CD4-positive, alpha-beta T cell (primary cell): ENCODE results near the gene ANKRD60. TPM values are rescaled to one million over a fixed set of nuclear protein-coding genes. Genes with fewer than 3 reads are reported as not detected.

Source experiments
- ATAC-seq: fragments of 200-7000 bp; cut with Tn5 transposase; one replicate; pipeline ENCODE4 v1.10.0; 2022; ENCODE audit warnings: mild to moderate bottlenecking; ENCODE audit not compliant: poor library complexity
- CTCF ChIA-PET: fragments of 350-600 bp; sonication (Branson Sonifier 250); formaldehyde crosslinking; loops from one replicate; lab custom pipeline; 2021; ENCODE audit warnings: antibody characterized with exemption, inconsistent platforms; lab: Charles Lee
- POLR2A ChIA-PET: fragments of 350-600 bp; sonication (Branson Sonifier 250); formaldehyde crosslinking; loops from one replicate; lab custom pipeline; 2021; ENCODE audit warnings: antibody characterized with exemption, inconsistent platforms; lab: Charles Lee
- DNase-seq, 14 experiments: peaks; one replicate each; pipeline ENCODE4 v3.0.0-alpha.2; 2013 to 2020; ENCODE audit warnings: mixed read lengths in 2 of 14
- H3K27ac ChIP-seq, 2 donors: one replicate each; pipeline versions ENCODE4 v1.5.1 to v1.7.0; 2013; ENCODE audit warnings: low read length in 2 of 2, low read depth in 1 of 2, mild to moderate bottlenecking in 1 of 2
- H3K27me3 ChIP-seq, 2 experiments: 1 replicate in 1 of 2; 2 replicates in 1 of 2; pipeline versions ENCODE4 v1.6.1 to v1.7.0; 2013; ENCODE audit warnings: low read length in 2 of 2, control low read depth in 1 of 2, mild to moderate bottlenecking in 1 of 2, moderate library complexity in 1 of 2; ENCODE audit not compliant: insufficient read depth in 2 of 2, control insufficient read depth in 1 of 2
- H3K36me3 ChIP-seq: one replicate; pipeline ENCODE4 v1.6.1; 2013; ENCODE audit warnings: low read length, control low read depth; ENCODE audit not compliant: insufficient read depth
- H3K4me1 ChIP-seq: one replicate; pipeline ENCODE4 v1.6.1; 2013; ENCODE audit warnings: low read length, control low read depth; ENCODE audit not compliant: insufficient read depth
- H3K4me3 ChIP-seq: one replicate; pipeline ENCODE4 v1.5.1; 2013; ENCODE audit warnings: mild to moderate bottlenecking, low read length, moderate library complexity
- H3K9me3 ChIP-seq, 2 experiments: 1 replicate in 1 of 2; 2 replicates in 1 of 2; pipeline versions ENCODE4 v1.6.1 to v1.7.0; 2013; ENCODE audit warnings: low read length in 2 of 2, mild to moderate bottlenecking in 2 of 2, control low read depth in 1 of 2, moderate library complexity in 1 of 2; ENCODE audit not compliant: control insufficient read depth in 1 of 2, insufficient read depth in 1 of 2
- H3K27ac Mint-ChIP-seq: one replicate; pipeline ENCODE4 v1.8.0; 2020; ENCODE audit warnings: mixed read lengths
- H3K27me3 Mint-ChIP-seq: one replicate; pipeline ENCODE4 v1.8.0; 2021; ENCODE audit warnings: mixed read lengths
- H3K36me3 Mint-ChIP-seq: one replicate; pipeline ENCODE4 v1.8.0; 2021; ENCODE audit warnings: low read depth, mixed read lengths
- H3K4me1 Mint-ChIP-seq: one replicate; pipeline ENCODE4 v1.8.0; 2021; ENCODE audit warnings: low read depth, mixed read lengths
- H3K4me3 Mint-ChIP-seq: one replicate; pipeline ENCODE4 v1.8.0; 2020; ENCODE audit warnings: mild to moderate bottlenecking, mixed read lengths
- H3K9me3 Mint-ChIP-seq: one replicate; pipeline ENCODE4 v1.8.0; 2020; ENCODE audit warnings: mixed read lengths
- CTCF ChIP-seq: fragments of 200-600 bp; IDR thresholded peaks from one replicate; pipeline ENCODE4 v1.8.0; 2022; ENCODE audit warnings: antibody characterized with exemption, mild to moderate bottlenecking
- intact Hi-C, 2 experiments: fragments of 100-400 bp; cut with DNase I in 1 of 2; cut with micrococcal nuclease in 1 of 2; formaldehyde crosslinking; loops; one replicate each; pipeline versions ENCODE4 v1.15.1 to v1.9.0; 2023 to 2025; cut with DNase I, micrococcal nuclease
- total RNA-seq, 174 experiments: library from RNA in 2 of 174; stranded (reverse) in 2 of 174; gene quantifications; one replicate each; pipeline ENCODE4 v1.2.3 and lab custom pipeline; 2021 to 2026

ANKRD60 gene
- total RNA-seq, 2 experiments from 2014 or later: not detected

DNA sequence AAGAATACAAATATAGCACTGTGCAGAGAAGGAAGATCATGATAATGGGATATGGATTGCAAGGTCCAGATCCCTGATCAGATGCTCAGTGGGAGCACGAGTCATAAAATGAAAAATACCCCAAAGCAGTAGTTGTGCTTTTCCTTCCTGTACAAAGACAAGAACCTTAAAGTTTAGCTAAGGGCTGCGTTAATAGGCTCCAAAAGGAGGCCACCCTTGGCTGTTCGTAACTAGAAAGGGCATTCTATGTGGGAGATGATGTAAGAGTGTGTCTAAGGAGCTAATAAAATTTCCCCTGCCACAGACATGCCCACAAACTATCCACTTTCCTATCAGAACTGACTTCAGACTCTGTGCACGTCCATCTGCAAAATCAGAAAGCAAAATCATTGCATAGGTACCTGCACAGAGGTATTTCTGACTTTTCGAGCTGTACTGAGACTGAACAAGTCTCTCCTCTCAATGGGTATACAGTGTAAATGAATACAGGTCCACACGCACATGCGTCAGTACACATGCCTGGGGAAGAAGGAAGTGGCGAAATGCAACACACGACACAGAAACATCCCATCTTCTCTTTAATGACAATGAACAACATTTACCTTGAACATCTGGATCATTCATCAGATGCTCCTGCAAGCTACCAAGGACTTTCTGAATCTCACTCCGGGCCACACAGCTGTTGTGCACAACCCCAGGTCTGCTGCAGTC lies 16.9 kb upstream of the ANKRD60 start:
- Mint-ChIP-seq H3K4me3 (no peak overlapping the region), H3K4me1 (no peaks in the 10 kb centered on the region), H3K27me3 (no peaks in the 10 kb centered on the region), H3K9me3 (no peaks in the 10 kb centered on the region), H3K27ac (no peak overlapping the region), H3K36me3 (peaks cover 76% of the 10 kb centered on the region)
- DNase-seq (no peak), ATAC-seq (no peak)
- Histone ChIP-seq H3K4me1 (no peaks in the 10 kb centered on the region), H3K27me3 (no peaks in the 10 kb centered on the region), H3K9me3 (no peaks in the 10 kb centered on the region), H3K4me3 (no peak overlapping the region), H3K27ac (no peak overlapping the region), H3K36me3 (peaks cover 33% of the 10 kb centered on the region)
- intact Hi-C loops: no loop called here
- POLR2A ChIA-PET: interaction anchor here (0.8 kb wide), 1 partner anchor 62 kb away, joined by 3 read pairs; no protein-coding TSS in a partner anchor
- TF ChIP-seq CTCF: no peak
- CTCF ChIA-PET: no interaction called here

GRCh38 chr20:58244517-58245030 lies 16.1 kb upstream of the ANKRD60 start:
- Mint-ChIP-seq H3K27ac (no peak overlapping the region), H3K4me3 (no peak overlapping the region), H3K9me3 (no peaks in the 10 kb centered on the region), H3K4me1 (no peaks in the 10 kb centered on the region), H3K27me3 (no peaks in the 10 kb centered on the region), H3K36me3 (peaks cover 71% of the 10 kb centered on the region)
- ChIA-PET POLR2A (no interaction called here), CTCF (no interaction called here)
- Histone ChIP-seq H3K4me3 (no peak overlapping the region), H3K4me1 (no peaks in the 10 kb centered on the region), H3K27ac (no peak overlapping the region), H3K36me3 (peaks cover 31% of the 10 kb centered on the region), H3K9me3 (no peaks in the 10 kb centered on the region), H3K27me3 (no peaks in the 10 kb centered on the region)
- no peak for ATAC-seq
- intact Hi-C loops: no loop called here
- no peak for DNase-seq
- TF ChIP-seq CTCF: no peak

DNA sequence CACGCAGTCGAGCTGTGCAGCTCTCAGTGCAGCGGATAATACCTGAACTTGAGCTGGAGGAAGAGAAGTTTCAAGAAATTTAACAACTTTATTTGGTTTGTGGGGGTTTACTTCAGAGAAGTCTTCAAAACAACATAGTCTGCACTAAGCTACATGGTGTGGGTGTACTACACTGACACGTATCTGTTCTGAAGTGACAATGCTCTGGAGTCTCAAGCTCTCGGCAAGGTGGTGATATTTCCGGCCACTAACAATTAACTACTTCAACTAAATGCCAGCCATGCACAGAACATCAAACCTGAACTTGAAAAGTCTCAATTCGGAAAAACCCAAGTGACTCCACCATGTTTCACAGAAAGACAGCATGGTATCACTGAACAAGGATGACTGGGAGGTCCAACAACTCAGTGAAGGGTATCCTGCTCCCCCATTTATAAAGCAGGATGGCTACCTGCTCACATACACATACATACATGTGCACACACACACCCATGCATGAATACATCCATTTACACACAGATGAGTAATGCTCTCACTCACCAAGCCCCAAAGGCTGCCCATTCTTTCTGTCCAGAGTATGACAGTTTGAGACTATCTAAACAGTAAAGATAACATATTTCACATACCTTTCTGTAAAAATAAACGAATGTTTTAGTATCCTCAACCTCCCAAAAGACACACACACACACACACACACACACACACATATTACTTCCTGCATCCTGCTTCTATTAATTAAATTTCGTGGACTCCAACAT lies 15.4 kb upstream of the ANKRD60 start:
- Histone ChIP-seq H3K4me3 (no peak overlapping the region), H3K36me3 (peaks cover 31% of the 10 kb centered on the region), H3K27me3 (no peaks in the 10 kb centered on the region), H3K9me3 (no peaks in the 10 kb centered on the region), H3K4me1 (no peaks in the 10 kb centered on the region), H3K27ac (no peak overlapping the region)
- Mint-ChIP-seq H3K9me3 (no peaks in the 10 kb centered on the region), H3K27me3 (no peaks in the 10 kb centered on the region), H3K4me3 (no peak overlapping the region), H3K36me3 (peaks cover 75% of the 10 kb centered on the region), H3K27ac (no peak overlapping the region), H3K4me1 (no peaks in the 10 kb centered on the region)
- POLR2A ChIA-PET: no interaction called here
- no peak for TF ChIP-seq CTCF
- intact Hi-C loops: no loop called here
- ATAC-seq: no peak
- no peak for DNase-seq
- CTCF ChIA-PET: no interaction called here
